Gastroesophageal sphincter (tissue), 4 donors: ENCODE results near the gene MIEN1. TPM values are rescaled to one million over a fixed set of nuclear protein-coding genes. Genes with fewer than 3 reads are reported as not detected.

Source experiments
- ATAC-seq: fragments of 150-250 bp; one replicate; pipeline ENCODE4 v1.9.1; 2016; ENCODE audit warnings: mild to moderate bottlenecking, moderate library complexity
- H3K27ac ChIP-seq, 4 donors: fragments of 200-600 bp; sonication (generic) in 3 of 4; 1 replicate in 3 of 4; 2 replicates in 1 of 4; pipeline ENCODE4 v1.5.1; 2016 to 2019
- H3K27me3 ChIP-seq: fragments of 200-600 bp; sonication (generic); one replicate; pipeline ENCODE4 v1.5.1; 2019
- H3K36me3 ChIP-seq, 2 donors: fragments of 200-600 bp; sonication (generic); one replicate each; pipeline ENCODE4 v1.5.1; 2019; ENCODE audit warnings: control low read depth in 1 of 2
- H3K4me1 ChIP-seq, 3 donors: fragments of 200-600 bp; sonication (generic); 1 replicate in 2 of 3; 2 replicates in 1 of 3; pipeline ENCODE4 v1.5.1; 2016 to 2019; ENCODE audit warnings: control low read depth in 2 of 3
- H3K4me3 ChIP-seq, 2 donors: fragments of 200-600 bp; sonication (generic); one replicate each; pipeline ENCODE4 v1.5.1; 2019; ENCODE audit warnings: mild to moderate bottlenecking in 1 of 2, moderate library complexity in 1 of 2
- H3K9me3 ChIP-seq, 3 donors: fragments of 200-600 bp; sonication (generic); one replicate each; pipeline ENCODE4 v1.5.1; 2017 to 2019; ENCODE audit warnings: control low read depth in 2 of 3
- CTCF ChIP-seq, 4 experiments: fragments of 200-600 bp in 2 of 4; fragments of 450-650 bp in 2 of 4; sonication (generic) in 1 of 4; IDR thresholded peaks; one replicate each; pipeline ENCODE4 v1.5.1; 2017 to 2019; ENCODE audit warnings: antibody characterized with exemption in 4 of 4, mild to moderate bottlenecking in 2 of 4, moderate library complexity in 2 of 4
- EP300 ChIP-seq: sonication (generic); formaldehyde crosslinking; IDR thresholded peaks from one replicate; pipeline ENCODE4 v1.6.1; 2017; ENCODE audit warnings: antibody characterized with exemption, mild to moderate bottlenecking
- POLR2A ChIP-seq, 2 donors: fragments of 450-650 bp; IDR thresholded peaks; one replicate each; pipeline ENCODE4 v1.6.1; 2017; ENCODE audit warnings: antibody characterized with exemption in 2 of 2, mild to moderate bottlenecking in 2 of 2, moderate library complexity in 1 of 2
- POLR2AphosphoS5 ChIP-seq: sonication (generic); formaldehyde crosslinking; IDR thresholded peaks from one replicate; pipeline ENCODE4 v1.6.1; 2017; ENCODE audit warnings: antibody characterized with exemption
- WGBS, 2 donors: methylation state at CpG; one replicate each; pipeline ENCODE4 v1.1.5; 2018; ENCODE audit warnings: low coverage in 1 of 2; 5-methylcytosine and 5-hydroxymethylcytosine counted together
- total RNA-seq, 4 donors: library from RNA; depleted of rRNA; stranded (reverse); fragments of >200 nt; gene quantifications; one replicate each; pipeline ENCODE4 v1.1.0, GENCODE V29; 2016

The MIEN1 gene, protein sequence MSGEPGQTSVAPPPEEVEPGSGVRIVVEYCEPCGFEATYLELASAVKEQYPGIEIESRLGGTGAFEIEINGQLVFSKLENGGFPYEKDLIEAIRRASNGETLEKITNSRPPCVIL
- total RNA-seq: 10 to 100 TPM; 39.4 to 72.4 (median 45.2) TPM

- peak; percentile 97 for ATAC-seq
- TF ChIP-seq EP300 (no peak), CTCF (IDR thresholded peaks at IDR 0.05) (peak in 3 of 4 experiments; percentile 89 to 95 (median 93)), POLR2A (IDR thresholded peaks at IDR 0.05) (peak; percentile 82 to 90), POLR2AphosphoS5 (peak; percentile 92)
- H3K27ac ChIP-seq: peak within 1 kb of the TSS; percentile 80 to 94 (median 90)
- no peaks in the 10 kb centered on the region for H3K9me3 ChIP-seq
- H3K4me3 ChIP-seq: peak within 1 kb of the TSS; percentile 79 to 82
- WGBS, 2 donors: 0 to 4% methylated on average over 4 to 5 of the region's 65 CpGs
- peaks cover 0 to 40% of the 10 kb centered on the region in 2 donors for H3K36me3 ChIP-seq
- no peaks in the 10 kb centered on the region for H3K27me3 ChIP-seq
- H3K4me1 ChIP-seq: peaks cover 0 to 24% (median 5%) of the 10 kb centered on the region in 3 donors
Observed at GRCh38 chr17:39730095-39730921, at the start of gene MIEN1. TSS of gene MIEN1 (minus strand) at chr17:39730532. CDS start at chr17:39730495, 37 bp downstream.

DNA sequence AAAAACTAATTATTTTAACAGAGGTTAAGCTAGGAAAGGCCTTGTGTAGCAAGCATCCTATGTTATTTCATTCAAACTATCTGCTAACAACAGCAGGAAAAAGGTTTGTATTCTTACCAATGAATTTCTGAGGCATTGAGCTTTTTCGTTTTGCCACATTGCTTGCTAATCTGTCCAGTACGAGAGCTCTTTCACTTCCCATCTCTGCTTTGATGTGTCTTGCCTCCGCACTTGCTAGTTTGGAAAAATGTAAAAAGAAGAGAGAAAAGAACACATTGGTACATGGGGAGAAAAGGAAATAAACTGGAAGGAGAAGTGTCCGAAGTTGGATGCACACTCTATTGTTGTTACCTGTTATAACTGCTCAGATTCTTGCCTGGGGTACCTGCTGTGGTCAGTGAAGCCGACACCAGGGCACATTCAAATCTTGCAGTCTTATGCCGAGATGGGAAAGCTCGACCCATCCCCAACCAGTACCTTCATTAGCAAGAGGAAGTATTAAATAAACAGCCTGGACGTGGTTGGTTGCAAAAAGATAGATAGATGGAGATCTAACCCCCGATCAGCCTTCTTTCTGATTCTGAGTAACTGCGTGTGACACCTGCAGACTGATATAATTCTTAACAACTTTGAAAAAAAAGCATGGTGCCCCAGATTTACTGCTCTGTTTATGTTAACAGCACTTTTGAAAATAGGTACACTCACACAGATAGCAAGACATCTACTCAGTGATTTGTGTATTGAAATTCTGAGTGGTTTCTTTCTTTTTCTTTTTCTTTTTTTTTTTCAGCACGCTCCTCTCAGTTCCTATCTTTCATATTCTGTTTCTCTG lies 47.4 kb upstream of the MIEN1 start:
- H3K36me3 ChIP-seq: no peaks in the 10 kb centered on the region
- H3K27me3 ChIP-seq: peaks cover 57% of the 10 kb centered on the region
- no peak for ATAC-seq
- no peak overlapping the region for H3K4me3 ChIP-seq
- no peaks in the 10 kb centered on the region for H3K4me1 ChIP-seq
- WGBS, 2 donors: 29 to 36% methylated on average over 10 to 11 of the region's 11 CpGs
- H3K27ac ChIP-seq: no peak overlapping the region
- TF ChIP-seq EP300: no peak
- no peak for TF ChIP-seq CTCF (IDR thresholded peaks at IDR 0.05)
- no peak for TF ChIP-seq POLR2A (IDR thresholded peaks at IDR 0.05)
- TF ChIP-seq POLR2AphosphoS5: no peak
- H3K9me3 ChIP-seq: no peaks in the 10 kb centered on the region

DNA sequence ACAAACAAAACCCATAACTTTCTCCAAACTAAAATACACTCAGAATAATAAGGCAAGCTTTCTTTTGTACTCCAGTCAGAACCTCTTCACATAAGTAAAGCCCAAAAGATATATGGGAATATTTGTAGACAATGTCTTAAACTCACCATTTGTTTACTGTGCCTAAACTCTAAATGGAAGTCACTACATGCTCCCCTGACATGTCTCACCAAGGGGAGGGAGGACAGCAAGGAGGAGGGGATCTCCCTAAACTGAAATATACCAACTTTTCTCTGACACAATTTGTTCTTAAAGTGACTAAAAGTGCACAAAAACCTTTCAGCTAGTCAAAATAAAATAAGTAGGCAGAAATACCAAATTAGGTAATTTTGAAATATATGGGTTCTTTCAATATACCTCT lies 45.9 kb upstream of the MIEN1 start:
- no peak for TF ChIP-seq POLR2A (IDR thresholded peaks at IDR 0.05)
- no peak for TF ChIP-seq CTCF (IDR thresholded peaks at IDR 0.05)
- TF ChIP-seq EP300: no peak
- TF ChIP-seq POLR2AphosphoS5: no peak
- no peak for ATAC-seq
- H3K4me1 ChIP-seq: no peaks in the 10 kb centered on the region
- H3K27ac ChIP-seq: no peak overlapping the region
- peaks cover 61% of the 10 kb centered on the region for H3K27me3 ChIP-seq
- H3K9me3 ChIP-seq: no peaks in the 10 kb centered on the region
- H3K4me3 ChIP-seq: no peak overlapping the region
- H3K36me3 ChIP-seq: no peaks in the 10 kb centered on the region

- H3K27ac ChIP-seq: no peak overlapping the region
- H3K27me3 ChIP-seq: peaks cover 52% of the 10 kb centered on the region
- no peaks in the 10 kb centered on the region for H3K36me3 ChIP-seq
- TF ChIP-seq EP300 (no peak), POLR2A (IDR thresholded peaks at IDR 0.05) (no peak), POLR2AphosphoS5 (no peak), CTCF (IDR thresholded peaks at IDR 0.05) (no peak)
- ATAC-seq: no peak
- WGBS, 2 donors: 40 to 64% methylated on average over 1 to 2 of the region's 2 CpGs
- H3K4me1 ChIP-seq: no peaks in the 10 kb centered on the region
- no peaks in the 10 kb centered on the region for H3K9me3 ChIP-seq
- H3K4me3 ChIP-seq: no peak overlapping the region
Observed at GRCh38 chr17:39775031-39775430, 44.7 kb upstream of the MIEN1 start.
